HepG2 (cell line): ENCODE results near the gene CBLC. TPM values are rescaled to one million over a fixed set of nuclear protein-coding genes. Genes with fewer than 3 reads are reported as not detected.
A peak's percentile ranks its signal among the peaks of the same experiment; 100 is the strongest.

Experiments
- BCLAF1 ChIP-seq: fragments of 450-650 bp; IDR thresholded peaks from 2 replicates; pipeline ENCODE4 v1.6.1; 2017; ENCODE audit warnings: mild to moderate bottlenecking
- LCORL ChIP-seq, 2 experiments: fragments of 450-650 bp in 1 of 2; sonication (generic) in 1 of 2; formaldehyde crosslinking in 1 of 2; IDR thresholded peaks; 2 replicates each; pipeline versions ENCODE4 v1.5.0 to v1.6.1; 2017 to 2020; ENCODE audit warnings: antibody characterized with exemption in 1 of 2, missing genetic modification reagents in 1 of 2
- NFATC3 ChIP-seq: sonication (generic); formaldehyde crosslinking; IDR thresholded peaks from 2 replicates; pipeline ENCODE4 v1.5.1; 2020; ENCODE audit warnings: mild to moderate bottlenecking, missing genetic modification reagents
- NPAS2 ChIP-seq: sonication (generic); formaldehyde crosslinking; IDR thresholded peaks from 2 replicates; pipeline ENCODE4 v1.8.0; 2022; ENCODE audit warnings: mild to moderate bottlenecking, missing genetic modification reagents, borderline replicate concordance
- NR2C2 ChIP-seq: sonication (generic); formaldehyde crosslinking; IDR thresholded peaks from 2 replicates; pipeline ENCODE4 v1.4.0; 2020; ENCODE audit warnings: missing genetic modification reagents, mild to moderate bottlenecking, moderate library complexity, borderline replicate concordance
- RFX5 ChIP-seq: IDR thresholded peaks from 2 replicates; pipeline ENCODE4 v1.6.1; 2011; ENCODE audit warnings: low read depth, low read length, improper control_type of control experiment
- U2AF2 ChIP-seq: fragments of 200-400 bp; formaldehyde crosslinking; IDR thresholded peaks from 2 replicates; pipeline ENCODE4 v1.6.1; 2017; ENCODE audit warnings: low read depth, mild to moderate bottlenecking, low read length
- ZBTB43 ChIP-seq: sonication (generic); formaldehyde crosslinking; conservative IDR thresholded peaks from 2 replicates; pipeline ENCODE4 v1.4.0; 2020; ENCODE audit warnings: missing genetic modification reagents
- ZNF281 ChIP-seq: sonication (generic); formaldehyde crosslinking; IDR thresholded peaks from 2 replicates; pipeline ENCODE4 v1.4.0; 2020; ENCODE audit warnings: missing genetic modification reagents, borderline replicate concordance
- ZNF367 ChIP-seq: sonication (generic); formaldehyde crosslinking; IDR thresholded peaks from 2 replicates; pipeline ENCODE4 v1.4.0; 2020; ENCODE audit warnings: missing genetic modification reagents, borderline replicate concordance
- ZNF550 ChIP-seq: sonication (generic); formaldehyde crosslinking; IDR thresholded peaks from 2 replicates; pipeline ENCODE4 v1.4.0; 2020; ENCODE audit warnings: mild to moderate bottlenecking, missing genetic modification reagents, borderline replicate concordance
- polyA plus RNA-seq, 8 experiments: library from polyadenylated mRNA; depleted of rRNA in 3 of 8; stranded (reverse) in 7 of 8; unstranded in 1 of 8; fragments of >200 nt; fragmentation: Illumina TruSeq in 4 of 8; extraction: Trizol in 4 of 8; gene quantifications; 2 replicates each; pipeline versions ENCODE4 v1.2.1 to v1.2.3, GENCODE V29; 2011 to 2016; ENCODE audit warnings: low read depth in 4 of 8, missing spikeins in 1 of 8, mixed read lengths in 1 of 8; ENCODE audit not compliant: insufficient read depth in 1 of 8
- total RNA-seq, 5 experiments: library from RNA; depleted of rRNA; stranded (reverse); fragments of >200 nt; fragmentation: Illumina TruSeq; extraction: Trizol; gene quantifications; 2 replicates each; pipeline ENCODE4 v1.2.3, GENCODE V29; 2016; ENCODE audit warnings: low read depth in 1 of 5
- TF ChIP-seq, protein P1 (sequence below): sonication (generic); formaldehyde crosslinking; IDR thresholded peaks from 2 replicates; pipeline ENCODE4 v1.5.1; 2020; ENCODE audit warnings: missing genetic modification reagents, mild to moderate bottlenecking, borderline replicate concordance
- TF ChIP-seq, protein P2 (sequence below): sonication (generic); formaldehyde crosslinking; IDR thresholded peaks from 2 replicates; pipeline ENCODE4 v1.5.0; 2020; ENCODE audit warnings: mild to moderate bottlenecking, missing genetic modification reagents
- TF ChIP-seq, protein P3 (sequence below): sonication (generic); formaldehyde crosslinking; IDR thresholded peaks from 2 replicates; pipeline ENCODE4 v1.5.0; 2020; ENCODE audit warnings: missing genetic modification reagents, mild to moderate bottlenecking, borderline replicate concordance

Gene CBLC
- total and polyA plus RNA-seq, 2 of the 13 experiments (the other 11 are each of a cell fraction or from before 2014, with no cell fraction given) = 1.8 to 2.6 TPM

DNA sequence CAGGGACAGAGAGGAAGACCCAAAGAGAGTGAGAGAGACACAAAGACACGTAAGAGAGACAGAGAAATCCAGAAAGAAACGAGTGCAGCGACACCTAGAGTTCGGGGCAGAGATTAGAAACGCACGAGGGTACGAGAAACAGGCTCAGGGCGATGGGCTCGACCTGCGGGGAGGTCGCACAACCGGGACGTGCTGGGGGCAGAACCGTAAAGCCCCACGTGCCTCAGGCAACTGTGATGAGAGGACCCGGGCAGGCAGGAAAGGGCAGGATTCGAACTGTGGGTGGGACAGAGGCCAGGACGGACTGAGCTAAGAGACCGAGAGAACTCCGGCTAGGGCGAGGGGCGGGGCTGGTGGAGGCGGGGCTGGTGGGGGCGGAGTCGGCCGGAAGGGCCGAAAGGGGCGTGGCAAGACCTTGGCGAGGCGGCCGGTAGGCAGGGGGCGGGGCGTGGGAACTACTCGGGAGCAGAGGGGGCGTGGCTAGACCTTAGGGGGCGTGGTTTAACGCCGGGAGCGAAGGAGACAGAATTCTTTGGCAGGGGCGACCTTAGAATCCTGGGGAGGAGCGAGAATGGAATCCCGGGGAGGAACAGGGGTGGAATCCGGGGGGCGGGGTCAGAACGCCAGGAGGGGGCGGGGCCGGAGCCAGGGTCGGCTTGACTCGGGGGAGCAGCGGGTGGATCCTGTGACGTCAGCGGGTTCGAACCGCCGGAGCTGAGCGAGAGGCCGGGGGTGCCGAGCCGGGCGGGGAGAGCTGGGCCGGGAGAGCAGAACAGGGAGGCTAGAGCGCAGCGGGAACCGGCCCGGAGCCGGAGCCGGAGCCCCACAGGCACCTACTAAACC lies 68.1 kb downstream of the CBLC start, which contains the start of gene NECTIN2 (continued):
- 0 out of 2 replicates have a peak, but pooled peaks have one; percentile 6 for TF ChIP-seq ZNF281 (CRISPR knock-in tag)
- no peak for TF ChIP-seq NFATC3 (CRISPR knock-in tag)
- no peak for TF ChIP-seq ZBTB43 (CRISPR knock-in tag)
- TF ChIP-seq BCLAF1 = no peak
- TF ChIP-seq ZNF550 (CRISPR knock-in tag) = no peak
- TF ChIP-seq NR2C2 (CRISPR knock-in tag) = no peak; the same call in 1 of the 2 replicates
- 0 out of 2 replicates have a peak, but pooled peaks have one; percentile 41 for TF ChIP-seq RFX5
- TF ChIP-seq LCORL (IDR thresholded peaks at IDR 0.05) = no peak
- TF ChIP-seq LCORL (CRISPR knock-in tag; IDR thresholded peaks at IDR 0.05) = no peak
- TF ChIP-seq, protein P1, sequence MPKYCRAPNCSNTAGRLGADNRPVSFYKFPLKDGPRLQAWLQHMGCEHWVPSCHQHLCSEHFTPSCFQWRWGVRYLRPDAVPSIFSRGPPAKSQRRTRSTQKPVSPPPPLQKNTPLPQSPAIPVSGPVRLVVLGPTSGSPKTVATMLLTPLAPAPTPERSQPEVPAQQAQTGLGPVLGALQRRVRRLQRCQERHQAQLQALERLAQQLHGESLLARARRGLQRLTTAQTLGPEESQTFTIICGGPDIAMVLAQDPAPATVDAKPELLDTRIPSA (CRISPR knock-in tag) = no peak
- TF ChIP-seq ZNF367 (CRISPR knock-in tag) = no peak
- no peak for TF ChIP-seq NPAS2
- TF ChIP-seq, protein P2, sequence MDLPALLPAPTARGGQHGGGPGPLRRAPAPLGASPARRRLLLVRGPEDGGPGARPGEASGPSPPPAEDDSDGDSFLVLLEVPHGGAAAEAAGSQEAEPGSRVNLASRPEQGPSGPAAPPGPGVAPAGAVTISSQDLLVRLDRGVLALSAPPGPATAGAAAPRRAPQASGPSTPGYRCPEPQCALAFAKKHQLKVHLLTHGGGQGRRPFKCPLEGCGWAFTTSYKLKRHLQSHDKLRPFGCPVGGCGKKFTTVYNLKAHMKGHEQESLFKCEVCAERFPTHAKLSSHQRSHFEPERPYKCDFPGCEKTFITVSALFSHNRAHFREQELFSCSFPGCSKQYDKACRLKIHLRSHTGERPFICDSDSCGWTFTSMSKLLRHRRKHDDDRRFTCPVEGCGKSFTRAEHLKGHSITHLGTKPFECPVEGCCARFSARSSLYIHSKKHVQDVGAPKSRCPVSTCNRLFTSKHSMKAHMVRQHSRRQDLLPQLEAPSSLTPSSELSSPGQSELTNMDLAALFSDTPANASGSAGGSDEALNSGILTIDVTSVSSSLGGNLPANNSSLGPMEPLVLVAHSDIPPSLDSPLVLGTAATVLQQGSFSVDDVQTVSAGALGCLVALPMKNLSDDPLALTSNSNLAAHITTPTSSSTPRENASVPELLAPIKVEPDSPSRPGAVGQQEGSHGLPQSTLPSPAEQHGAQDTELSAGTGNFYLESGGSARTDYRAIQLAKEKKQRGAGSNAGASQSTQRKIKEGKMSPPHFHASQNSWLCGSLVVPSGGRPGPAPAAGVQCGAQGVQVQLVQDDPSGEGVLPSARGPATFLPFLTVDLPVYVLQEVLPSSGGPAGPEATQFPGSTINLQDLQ = no peak
- TF ChIP-seq, protein P3, sequence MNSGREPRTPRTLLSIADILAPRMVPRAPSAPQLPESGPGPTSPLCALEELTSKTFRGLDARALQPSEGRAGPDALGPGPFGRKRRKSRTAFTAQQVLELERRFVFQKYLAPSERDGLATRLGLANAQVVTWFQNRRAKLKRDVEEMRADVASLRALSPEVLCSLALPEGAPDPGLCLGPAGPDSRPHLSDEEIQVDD (CRISPR knock-in tag) = no peak
- TF ChIP-seq U2AF2 = no peak
